Esophagus (tissue), 2 donors: ENCODE data around the gene SLC6A13. TPM values are rescaled to one million over a fixed set of nuclear protein-coding genes. Genes with fewer than 3 reads are reported as not detected.

Experiments
- H3K27ac ChIP-seq, 2 donors: one replicate each; pipeline ENCODE4 v1.5.1; 2013; ENCODE audit warnings: low read depth in 2 of 2, mild to moderate bottlenecking in 2 of 2, inconsistent platforms in 1 of 2, low read length in 1 of 2, moderate library complexity in 1 of 2
- H3K27me3 ChIP-seq, 2 donors: one replicate each; pipeline ENCODE4 v1.6.1; 2013; ENCODE audit warnings: low read length in 2 of 2, control low read depth in 1 of 2, mild to moderate bottlenecking in 1 of 2; ENCODE audit not compliant: insufficient read depth in 2 of 2, control insufficient read depth in 1 of 2
- H3K36me3 ChIP-seq, 2 donors: one replicate each; pipeline ENCODE4 v1.6.1; 2013; ENCODE audit warnings: low read length in 1 of 2; ENCODE audit not compliant: control insufficient read depth in 2 of 2, insufficient read depth in 2 of 2
- H3K4me1 ChIP-seq, 2 donors: one replicate each; pipeline ENCODE4 v1.6.1; 2013; ENCODE audit warnings: low read length in 1 of 2; ENCODE audit not compliant: control insufficient read depth in 2 of 2, insufficient read depth in 2 of 2
- H3K4me3 ChIP-seq, 2 donors: one replicate each; pipeline ENCODE4 v1.5.1; 2013; ENCODE audit warnings: low read length in 2 of 2, mild to moderate bottlenecking in 2 of 2, low read depth in 1 of 2, moderate library complexity in 1 of 2
- H3K9me3 ChIP-seq, 2 donors: one replicate each; pipeline ENCODE4 v1.6.1; 2013; ENCODE audit warnings: mild to moderate bottlenecking in 2 of 2, low read depth in 1 of 2, low read length in 1 of 2, moderate library complexity in 1 of 2; ENCODE audit not compliant: control insufficient read depth in 2 of 2, insufficient read depth in 1 of 2
- WGBS, 2 donors: extraction: QIAGEN DNeasy Blood & Tissue Kit; methylation state at CpG; one replicate each; pipeline ENCODE4 v1.1.7; 2013; 5-methylcytosine and 5-hydroxymethylcytosine counted together
- polyA plus RNA-seq, 2 donors: library from polyadenylated mRNA; stranded (reverse); fragments of 200-250 nt; gene quantifications; one replicate each; pipeline ENCODE4 v1.2.3, GENCODE V29; 2013
- donor health status: healthy with polysubstance abuse.
- donor health status: Bipolar disorder and iron deficiency.

SLC6A13 gene
- polyA plus RNA-seq, 2 donors: 0.10 TPM; not detected in 1

- 64 to 75% methylated on average over 3 of the region's 3 CpGs for WGBS, 2 donors
- peaks cover 2 to 20% of the 10 kb centered on the region in 2 donors for H3K4me1 ChIP-seq
Observed at GRCh38 chr12:178829-179109, 83.9 kb downstream of the SLC6A13 start.

GRCh38 chr12:177980-178828 is 84.4 kb downstream of the SLC6A13 start:
- H3K27me3 ChIP-seq: no peaks in the 10 kb centered on the region

More at GRCh38 chr12:178829-179109, 83.9 kb downstream of the SLC6A13 start:
- Histone ChIP-seq H3K27me3 (no peaks in the 10 kb centered on the region), H3K27ac (no peak overlapping the region), H3K9me3 (no peaks in the 10 kb centered on the region), H3K4me3 (no peak overlapping the region), H3K36me3 (no peaks in the 10 kb centered on the region)

GRCh38 chr12:177336-177979 is 85.2 kb downstream of the SLC6A13 start:
- Histone ChIP-seq H3K4me1 (peaks cover 2 to 24% of the 10 kb centered on the region in 2 donors), H3K4me3 (no peak overlapping the region), H3K9me3 (no peaks in the 10 kb centered on the region), H3K27ac (no peak overlapping the region), H3K36me3 (no peaks in the 10 kb centered on the region), H3K27me3 (no peaks in the 10 kb centered on the region)
- WGBS, 2 donors: 71 to 72% methylated on average over 11 of the region's 11 CpGs

More at GRCh38 chr12:177980-178828, 84.4 kb downstream of the SLC6A13 start:
- no peak overlapping the region for H3K27ac ChIP-seq
- H3K4me3 ChIP-seq: no peak overlapping the region
- no peaks in the 10 kb centered on the region for H3K36me3 ChIP-seq
- no peaks in the 10 kb centered on the region for H3K9me3 ChIP-seq
- WGBS, 2 donors: 53 to 67% methylated on average over 20 of the region's 20 CpGs
- peaks cover 2 to 23% of the 10 kb centered on the region in 2 donors for H3K4me1 ChIP-seq

GRCh38 chr12:176321-177181 is 86.1 kb downstream of the SLC6A13 start:
- Histone ChIP-seq H3K4me1 (peaks cover 2 to 26% of the 10 kb centered on the region in 2 donors), H3K4me3 (no peak overlapping the region), H3K9me3 (no peaks in the 10 kb centered on the region), H3K27ac (no peak overlapping the region), H3K27me3 (no peaks in the 10 kb centered on the region), H3K36me3 (no peaks in the 10 kb centered on the region)
- WGBS, 2 donors: 52 to 61% methylated on average over 16 of the region's 16 CpGs

GRCh38 chr12:175759-176158 is 86.9 kb downstream of the SLC6A13 start:
- H3K9me3 ChIP-seq: no peaks in the 10 kb centered on the region
- peaks cover 2 to 26% of the 10 kb centered on the region in 2 donors for H3K4me1 ChIP-seq
- WGBS, 2 donors: 80 to 85% methylated on average over 16 of the region's 16 CpGs
- no peak overlapping the region for H3K4me3 ChIP-seq
- H3K27me3 ChIP-seq: no peaks in the 10 kb centered on the region
- H3K27ac ChIP-seq: no peak overlapping the region
- H3K36me3 ChIP-seq: no peaks in the 10 kb centered on the region

- no peak overlapping the region for H3K4me3 ChIP-seq
- no peaks in the 10 kb centered on the region for H3K27me3 ChIP-seq
- 47 to 50% methylated on average over 10 of the region's 10 CpGs for WGBS, 2 donors
- no peaks in the 10 kb centered on the region for H3K36me3 ChIP-seq
- no peak overlapping the region for H3K27ac ChIP-seq
- H3K9me3 ChIP-seq: no peaks in the 10 kb centered on the region
- H3K4me1 ChIP-seq: peaks cover 2 to 24% of the 10 kb centered on the region in 2 donors
Observed at GRCh38 chr12:175250-175649, 87.4 kb downstream of the SLC6A13 start.

GRCh38 chr12:174596-174995 is 88.0 kb downstream of the SLC6A13 start:
- WGBS, 2 donors: 58 to 61% methylated on average over 22 to 23 of the region's 23 CpGs
- no peak overlapping the region for H3K27ac ChIP-seq

GRCh38 chr12:174124-174523 is 88.5 kb downstream of the SLC6A13 start:
- H3K27ac ChIP-seq: no peak overlapping the region
- no peaks in the 10 kb centered on the region for H3K9me3 ChIP-seq
- no peaks in the 10 kb centered on the region for H3K27me3 ChIP-seq
- H3K4me1 ChIP-seq: peaks cover 2 to 21% of the 10 kb centered on the region in 2 donors
- 77 to 78% methylated on average over 6 of the region's 6 CpGs for WGBS, 2 donors
- no peaks in the 10 kb centered on the region for H3K36me3 ChIP-seq
- H3K4me3 ChIP-seq: no peak overlapping the region

More at GRCh38 chr12:174596-174995, 88.0 kb downstream of the SLC6A13 start:
- Histone ChIP-seq H3K36me3 (no peaks in the 10 kb centered on the region), H3K4me1 (peaks cover 2 to 24% of the 10 kb centered on the region in 2 donors), H3K27me3 (no peaks in the 10 kb centered on the region), H3K9me3 (no peaks in the 10 kb centered on the region), H3K4me3 (no peak overlapping the region)

- Histone ChIP-seq H3K36me3 (no peaks in the 10 kb centered on the region), H3K4me3 (no peak overlapping the region), H3K27me3 (no peaks in the 10 kb centered on the region), H3K4me1 (peaks cover 2 to 14% of the 10 kb centered on the region in 2 donors), H3K9me3 (no peaks in the 10 kb centered on the region), H3K27ac (no peak overlapping the region)
- 75 to 83% methylated on average over 15 of the region's 15 CpGs for WGBS, 2 donors
Observed at GRCh38 chr12:172732-173161, 89.9 kb downstream of the SLC6A13 start.
